ENCODE measurements around the gene C1orf35.

Gene C1orf35

GRCh38 chr1:228105270-228105995 lies 2.3 kb upstream of the C1orf35 start:
- no peak overlapping the region for H3K27ac ChIP-seq (replicated peaks)
- H3K27me3 ChIP-seq (ENCODE audit: insufficient read depth, poor library complexity, severe bottlenecking) = no peaks in the 10 kb centered on the region
- TF ChIP-seq SPI1 (IDR thresholded peaks at IDR 0.05; ENCODE audit: borderline replicate concordance, low read depth) (no peak), POLR2AphosphoS5 (IDR thresholded peaks at IDR 0.05; ENCODE audit: low read depth) (no peak; the same call in 1 of the 2 replicates)
- TF ChIP-seq, protein P1, sequence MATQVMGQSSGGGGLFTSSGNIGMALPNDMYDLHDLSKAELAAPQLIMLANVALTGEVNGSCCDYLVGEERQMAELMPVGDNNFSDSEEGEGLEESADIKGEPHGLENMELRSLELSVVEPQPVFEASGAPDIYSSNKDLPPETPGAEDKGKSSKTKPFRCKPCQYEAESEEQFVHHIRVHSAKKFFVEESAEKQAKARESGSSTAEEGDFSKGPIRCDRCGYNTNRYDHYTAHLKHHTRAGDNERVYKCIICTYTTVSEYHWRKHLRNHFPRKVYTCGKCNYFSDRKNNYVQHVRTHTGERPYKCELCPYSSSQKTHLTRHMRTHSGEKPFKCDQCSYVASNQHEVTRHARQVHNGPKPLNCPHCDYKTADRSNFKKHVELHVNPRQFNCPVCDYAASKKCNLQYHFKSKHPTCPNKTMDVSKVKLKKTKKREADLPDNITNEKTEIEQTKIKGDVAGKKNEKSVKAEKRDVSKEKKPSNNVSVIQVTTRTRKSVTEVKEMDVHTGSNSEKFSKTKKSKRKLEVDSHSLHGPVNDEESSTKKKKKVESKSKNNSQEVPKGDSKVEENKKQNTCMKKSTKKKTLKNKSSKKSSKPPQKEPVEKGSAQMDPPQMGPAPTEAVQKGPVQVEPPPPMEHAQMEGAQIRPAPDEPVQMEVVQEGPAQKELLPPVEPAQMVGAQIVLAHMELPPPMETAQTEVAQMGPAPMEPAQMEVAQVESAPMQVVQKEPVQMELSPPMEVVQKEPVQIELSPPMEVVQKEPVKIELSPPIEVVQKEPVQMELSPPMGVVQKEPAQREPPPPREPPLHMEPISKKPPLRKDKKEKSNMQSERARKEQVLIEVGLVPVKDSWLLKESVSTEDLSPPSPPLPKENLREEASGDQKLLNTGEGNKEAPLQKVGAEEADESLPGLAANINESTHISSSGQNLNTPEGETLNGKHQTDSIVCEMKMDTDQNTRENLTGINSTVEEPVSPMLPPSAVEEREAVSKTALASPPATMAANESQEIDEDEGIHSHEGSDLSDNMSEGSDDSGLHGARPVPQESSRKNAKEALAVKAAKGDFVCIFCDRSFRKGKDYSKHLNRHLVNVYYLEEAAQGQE (IDR thresholded peaks at IDR 0.05; ENCODE audit: insufficient replicate concordance, low read depth) = no peak
- no peak for DNase-seq (ENCODE audit: low read depth in 1 of 2, low spot score in 1 of 2)
- H3K4me3 ChIP-seq (replicated peaks; ENCODE audit: insufficient read depth, low read length) = no peak overlapping the region

- H3K27me3 ChIP-seq (ENCODE audit: insufficient read depth, poor library complexity, severe bottlenecking) = no peaks in the 10 kb centered on the region
- no peak overlapping the region for H3K4me3 ChIP-seq (replicated peaks; ENCODE audit: insufficient read depth, low read length)
- H3K27ac ChIP-seq (replicated peaks) = peak overlapping the region; percentile 83
- DNase-seq (ENCODE audit: low read depth in 1 of 2, low spot score in 1 of 2) = no peak
- no peak for TF ChIP-seq POLR2AphosphoS5 (IDR thresholded peaks at IDR 0.05; ENCODE audit: low read depth)
- TF ChIP-seq GABPA (IDR thresholded peaks at IDR 0.05; ENCODE audit: low read depth) = no peak
- TF ChIP-seq, protein P1 (IDR thresholded peaks at IDR 0.05; ENCODE audit: insufficient replicate concordance, low read depth) = no peak
- no peak for TF ChIP-seq CTCF (IDR thresholded peaks at IDR 0.05; ENCODE audit: insufficient read depth, low read length)
- no peak for TF ChIP-seq SPI1 (IDR thresholded peaks at IDR 0.05; ENCODE audit: borderline replicate concordance, low read depth)
Observed at GRCh38 chr1:228104526-228105269, 1.6 kb upstream of the C1orf35 start.

DNA sequence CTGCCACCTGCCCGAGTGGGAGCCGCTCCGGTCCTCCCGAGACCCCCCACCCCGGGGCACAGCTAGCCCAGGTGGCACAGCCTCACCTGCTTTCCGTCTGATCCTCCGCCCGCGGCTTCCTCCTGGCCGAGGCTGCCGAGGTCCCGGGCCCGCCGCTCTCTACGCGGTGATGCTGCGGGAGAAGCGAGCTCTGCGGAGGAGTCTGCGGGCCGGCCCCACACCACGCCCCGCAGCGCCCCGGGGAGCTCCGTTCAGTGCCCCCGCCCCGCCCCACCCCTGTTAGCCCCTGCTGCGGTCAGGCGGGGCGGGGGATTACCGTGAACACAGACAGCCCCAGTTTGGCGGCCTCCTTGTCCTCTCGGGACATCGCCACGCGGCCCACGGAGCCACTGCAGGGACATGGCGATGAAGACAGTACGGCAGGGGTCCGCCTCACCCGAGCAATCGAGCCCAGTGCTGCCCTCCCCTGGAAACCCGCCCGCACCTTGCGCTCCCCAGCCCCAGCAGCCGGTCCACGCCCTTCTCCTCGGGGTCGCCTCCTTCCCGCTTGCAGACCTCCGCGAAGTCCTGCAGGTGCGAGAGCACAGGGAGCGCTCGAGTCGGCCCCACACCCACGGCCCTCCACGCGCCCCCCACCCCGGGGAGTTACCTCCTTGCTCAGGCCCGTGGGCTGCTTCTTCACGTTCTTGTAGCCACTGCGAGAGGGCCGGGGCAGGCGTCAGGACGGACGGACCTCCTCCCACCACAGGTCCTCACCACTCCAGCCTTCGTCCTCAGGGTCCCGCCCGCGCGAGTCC lies 933 bp downstream of the C1orf35 start:
- Histone ChIP-seq H3K27ac (replicated peaks) (peak overlapping the region; percentile 62), H3K27me3 (ENCODE audit: insufficient read depth, poor library complexity, severe bottlenecking) (no peaks in the 10 kb centered on the region), H3K4me3 (replicated peaks; ENCODE audit: insufficient read depth, low read length) (peak overlapping the region; percentile 90)
- peak in 1 of 2 experiments; percentile 55 for DNase-seq (ENCODE audit: low read depth in 1 of 2, low spot score in 1 of 2)
- TF ChIP-seq SPI1 (IDR thresholded peaks at IDR 0.05; ENCODE audit: borderline replicate concordance, low read depth) (no peak), CTCF (IDR thresholded peaks at IDR 0.05; ENCODE audit: insufficient read depth, low read length) (no peak), POLR2AphosphoS5 (IDR thresholded peaks at IDR 0.05; ENCODE audit: low read depth) (peak; percentile 54; the same call in 1 of the 2 replicates), GABPA (IDR thresholded peaks at IDR 0.05; ENCODE audit: low read depth) (no peak)
- TF ChIP-seq, protein P1 (IDR thresholded peaks at IDR 0.05; ENCODE audit: insufficient replicate concordance, low read depth) = no peak
